Stimulated activated CD8-positive, alpha-beta memory T cell treated with anti-CD3 and anti-CD28 coated beads, Interleukin-7, amount 100 ng/mL, for 24 hours (primary cell): Measurements from ENCODE around the gene SLC35G1.
A peak's percentile ranks its signal among the peaks of the same experiment; 100 is the strongest.

Experiments used
- DNase-seq: peaks from one replicate; pipeline ENCODE4 v3.0.0-alpha.2; 2020; ENCODE audit warnings: low read depth

The SLC35G1 gene, protein sequence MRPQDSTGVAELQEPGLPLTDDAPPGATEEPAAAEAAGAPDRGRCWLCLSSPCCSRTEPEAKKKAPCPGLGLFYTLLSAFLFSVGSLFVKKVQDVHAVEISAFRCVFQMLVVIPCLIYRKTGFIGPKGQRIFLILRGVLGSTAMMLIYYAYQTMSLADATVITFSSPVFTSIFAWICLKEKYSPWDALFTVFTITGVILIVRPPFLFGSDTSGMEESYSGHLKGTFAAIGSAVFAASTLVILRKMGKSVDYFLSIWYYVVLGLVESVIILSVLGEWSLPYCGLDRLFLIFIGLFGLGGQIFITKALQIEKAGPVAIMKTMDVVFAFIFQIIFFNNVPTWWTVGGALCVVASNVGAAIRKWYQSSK

DNA sequence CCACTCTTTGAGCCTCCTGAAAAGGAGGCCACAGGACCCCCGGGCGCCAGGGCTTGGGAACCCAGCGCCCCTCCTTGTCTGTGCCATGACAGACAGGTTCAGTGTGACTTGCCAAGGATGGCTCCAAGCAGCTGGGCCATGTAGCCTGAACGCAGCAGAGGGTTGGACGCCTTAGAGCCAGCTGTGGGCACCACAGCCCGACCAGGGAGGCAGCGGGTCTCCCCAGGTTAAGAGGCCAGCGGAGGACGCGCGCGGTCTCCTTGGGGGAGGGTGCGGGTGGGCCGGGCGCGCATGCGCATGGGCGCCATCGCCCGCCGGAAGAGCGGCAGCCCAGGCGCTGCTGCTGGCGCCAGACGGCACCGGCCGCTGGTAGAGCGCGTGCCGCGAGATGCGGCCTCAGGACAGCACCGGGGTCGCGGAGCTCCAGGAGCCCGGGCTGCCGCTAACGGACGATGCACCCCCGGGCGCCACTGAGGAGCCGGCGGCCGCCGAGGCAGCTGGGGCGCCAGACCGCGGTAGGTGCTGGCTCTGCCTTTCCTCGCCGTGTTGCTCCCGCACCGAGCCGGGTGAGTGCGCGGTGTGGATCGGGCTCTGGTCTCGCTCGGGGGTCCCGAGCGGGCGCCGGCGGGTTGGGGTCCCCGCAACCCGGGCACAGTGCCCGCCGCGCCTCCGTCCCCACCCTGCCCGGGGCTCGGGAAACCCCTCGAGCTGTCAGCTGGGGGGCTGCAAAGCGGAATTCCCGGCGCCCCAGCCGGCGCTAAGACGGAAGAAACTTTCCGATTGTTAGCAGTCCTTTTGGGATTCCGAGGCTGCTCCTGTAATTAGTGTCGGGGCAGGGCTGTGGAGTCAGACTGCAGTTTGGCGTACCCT, at the start of gene SLC35G1:
SLC35G1 (plus strand) TSS at position 333 of the 870 bp plus-strand sequence; CDS start at position 389, 56 bp downstream.
- DNase-seq, result peak; percentile 60

DNA sequence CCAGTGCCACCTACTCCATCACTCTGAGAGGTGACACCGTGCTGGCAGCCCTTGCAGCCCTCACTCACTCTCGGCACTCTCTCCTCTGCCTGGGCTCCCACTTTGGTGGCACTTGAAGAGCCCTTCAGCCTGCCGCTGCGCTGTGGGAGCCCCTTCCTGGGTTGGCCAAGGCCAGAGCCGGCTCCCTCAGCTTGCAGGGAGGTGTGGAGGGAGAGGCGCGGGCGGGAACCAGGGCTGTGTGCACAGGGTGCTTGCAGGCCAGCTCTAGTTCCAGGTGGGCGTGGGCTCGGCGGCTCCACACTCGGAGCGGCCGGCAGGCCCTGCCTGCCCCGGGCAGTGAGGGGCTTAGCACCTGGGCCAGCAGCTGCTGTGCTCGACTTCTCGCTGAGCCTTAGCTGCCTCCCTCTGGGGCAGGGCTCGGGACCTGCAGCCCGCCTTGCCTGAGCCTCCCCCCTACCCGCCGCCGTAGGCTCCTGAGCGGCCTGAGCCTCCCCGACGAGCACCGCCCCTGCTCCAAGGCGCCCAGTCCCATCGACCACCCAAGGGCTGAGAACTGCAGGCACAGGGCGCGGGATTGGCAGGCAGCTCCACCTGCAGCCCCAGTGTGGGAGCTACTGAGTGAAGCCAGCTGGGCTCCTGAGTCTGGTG, 48.7 kb upstream of the SLC35G1 start:
- DNase-seq, result no peak

DNA sequence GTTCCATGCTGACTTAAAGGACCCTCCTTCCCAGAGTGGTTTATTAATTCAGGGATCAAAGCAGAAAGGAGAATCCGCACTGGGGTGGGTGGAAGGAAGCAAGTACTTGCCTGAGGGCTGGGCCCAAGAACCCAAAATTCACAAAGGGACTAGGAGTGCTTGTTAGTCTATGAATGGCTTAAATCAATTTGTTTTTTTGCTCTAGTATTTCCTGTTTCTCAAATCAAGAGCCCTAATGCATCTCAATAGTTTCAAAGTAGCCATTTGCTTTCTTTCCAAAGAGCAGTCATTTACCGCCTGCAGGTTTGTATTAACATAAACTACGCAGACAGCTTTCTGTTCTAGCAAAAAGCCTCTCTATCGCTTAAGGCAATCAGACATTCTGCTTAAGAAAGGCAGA, 44.2 kb upstream of the SLC35G1 start:
- DNase-seq, result no peak

DNA sequence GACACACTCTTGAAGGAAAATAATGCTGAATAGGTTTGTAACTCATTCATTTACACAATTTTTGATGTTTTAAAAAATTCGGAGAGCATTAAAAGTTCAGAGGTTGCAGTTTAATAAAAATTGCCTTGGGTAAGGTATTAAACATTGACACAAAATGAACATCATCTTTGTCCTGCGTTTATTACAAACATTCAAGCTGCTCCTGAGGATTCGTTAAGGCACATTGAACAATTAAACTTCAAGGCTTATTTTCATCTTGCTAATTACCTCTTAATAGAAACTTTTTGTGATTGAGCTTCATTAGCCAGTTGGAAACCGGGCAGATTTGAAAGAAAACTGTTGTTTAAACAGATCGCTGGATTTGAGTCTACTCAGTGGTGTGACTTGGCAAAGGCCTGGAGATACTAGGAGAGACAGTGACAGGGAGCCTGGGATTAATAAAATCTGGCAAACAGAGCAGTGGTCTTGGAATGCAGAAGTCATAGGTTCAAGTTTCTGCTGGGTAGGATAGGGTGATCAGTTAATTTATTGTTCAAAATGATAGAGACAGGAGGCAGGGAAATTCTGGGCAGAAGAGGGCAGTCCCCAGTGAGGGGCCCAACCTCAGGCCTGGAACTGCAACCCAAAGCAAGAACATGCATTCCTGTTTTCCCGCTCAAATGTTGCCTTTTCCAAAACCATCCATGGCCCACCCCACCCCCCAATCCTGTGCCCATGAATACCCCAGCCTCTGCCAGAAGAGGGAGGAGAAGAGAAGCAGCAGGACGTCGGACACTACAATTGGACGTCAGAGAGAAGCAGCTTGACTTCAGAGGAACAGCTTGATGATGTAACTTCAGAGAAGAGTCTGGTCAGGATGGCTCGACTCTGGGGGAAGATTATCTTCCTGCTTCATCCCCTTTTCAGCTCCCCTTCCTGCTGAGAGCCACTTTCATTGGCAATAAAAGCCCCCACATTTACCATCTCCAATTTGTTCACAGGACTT, 43.5 kb upstream of the SLC35G1 start:
- DNase-seq, result no peak

DNA sequence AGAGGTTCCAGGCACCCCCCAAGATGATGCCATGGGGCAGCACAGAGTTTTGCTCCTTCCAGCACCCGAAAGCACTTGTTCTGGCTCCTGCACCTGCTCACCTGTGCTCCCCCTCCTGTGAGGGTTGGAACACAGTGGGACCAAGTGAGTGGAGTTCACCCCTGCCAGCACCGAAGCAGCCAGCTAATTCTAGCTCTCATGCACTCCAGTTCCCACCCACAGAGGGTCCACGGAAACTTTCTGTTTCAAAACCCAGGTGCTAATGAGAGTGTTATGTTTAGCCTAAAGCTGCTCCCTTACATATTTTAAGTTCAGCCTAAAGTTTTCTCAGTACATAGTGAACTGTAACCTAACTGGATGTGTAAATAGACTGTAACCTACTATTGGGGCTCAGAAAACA, 42.6 kb upstream of the SLC35G1 start:
- no peak for DNase-seq

DNA sequence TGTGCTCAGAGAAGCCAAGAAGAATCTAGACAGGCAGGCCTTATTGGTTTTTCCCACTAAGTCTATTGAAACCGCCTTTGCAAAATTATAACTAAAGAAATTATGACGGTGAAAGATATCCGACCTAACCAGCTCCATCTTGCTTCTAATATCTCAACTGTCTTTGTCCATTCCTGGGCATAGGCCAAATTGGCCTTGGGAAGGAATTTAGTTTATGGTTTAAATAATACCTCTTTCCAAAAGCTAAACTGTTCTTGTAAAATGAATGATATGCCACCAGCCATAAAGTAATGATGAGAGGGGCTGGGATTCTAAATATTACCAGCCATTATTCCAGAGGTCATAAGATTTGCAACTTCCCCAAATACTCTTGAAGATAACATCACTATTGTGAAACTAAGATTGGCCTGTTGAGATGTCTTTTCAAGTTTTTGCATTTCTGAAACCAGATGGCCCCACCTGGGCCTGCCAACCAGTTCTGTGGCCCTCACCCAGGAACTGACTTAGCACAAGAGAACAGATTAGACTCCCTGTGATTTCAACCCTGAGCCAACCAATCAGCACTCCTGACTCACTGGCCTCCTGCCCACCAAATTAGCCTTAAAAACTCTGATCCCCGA, 41.2 kb upstream of the SLC35G1 start:
- no peak for DNase-seq

DNA sequence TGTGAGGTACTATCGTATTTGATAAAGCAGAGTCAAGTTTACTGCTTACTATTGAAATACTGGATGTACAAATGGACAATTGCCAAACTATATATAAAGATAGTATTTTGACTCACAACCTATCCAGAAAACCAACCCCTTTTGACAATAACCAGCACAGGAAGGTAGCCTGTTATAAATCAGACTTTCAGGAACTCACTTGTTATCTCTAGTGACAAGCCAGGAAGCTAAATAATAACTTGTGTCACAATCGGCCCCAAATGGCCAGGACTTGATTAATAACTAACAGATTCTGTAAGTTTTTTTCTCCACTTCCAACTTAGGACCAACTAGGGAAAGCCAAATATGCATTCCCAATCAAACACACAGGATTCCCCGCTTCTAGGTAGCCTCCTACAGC, 38.8 kb upstream of the SLC35G1 start:
- no peak for DNase-seq

DNA sequence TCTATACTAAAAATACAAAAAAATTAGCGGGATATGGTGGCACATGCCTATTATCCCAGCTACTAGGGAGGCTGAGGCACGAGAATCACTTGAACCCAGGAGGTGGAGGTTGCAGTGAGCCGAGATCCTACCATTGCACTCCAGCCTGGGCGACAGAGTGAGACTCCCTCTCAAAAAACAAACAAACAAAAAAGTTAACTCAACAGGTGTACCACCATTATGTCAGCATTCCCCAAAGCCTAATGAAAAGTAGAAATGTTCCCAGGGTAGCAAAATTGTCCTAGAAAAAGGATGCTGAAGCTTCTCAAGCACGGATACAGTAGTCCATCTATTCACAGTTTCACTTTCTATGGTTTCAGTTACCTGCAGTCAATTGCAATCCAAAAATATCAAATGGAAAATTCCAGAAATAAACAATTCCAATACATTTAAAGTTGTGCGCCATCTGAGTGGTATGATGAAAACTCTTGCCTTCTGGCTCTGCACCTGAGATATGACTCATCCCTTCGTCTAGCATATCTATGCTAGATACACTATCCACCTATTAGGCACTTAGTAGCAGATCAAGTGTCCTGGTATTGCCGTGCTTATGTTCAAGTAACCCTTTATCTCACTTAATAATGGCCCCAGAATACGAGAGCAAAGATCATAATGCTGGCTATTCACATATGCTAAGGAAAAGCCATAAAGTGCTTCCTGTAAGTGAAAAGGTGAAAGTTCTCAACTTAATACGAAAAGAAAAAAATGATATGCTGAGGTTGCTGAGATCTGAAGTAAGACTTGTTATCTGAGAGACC, 37.2 kb upstream of the SLC35G1 start:
- no peak for DNase-seq

DNA sequence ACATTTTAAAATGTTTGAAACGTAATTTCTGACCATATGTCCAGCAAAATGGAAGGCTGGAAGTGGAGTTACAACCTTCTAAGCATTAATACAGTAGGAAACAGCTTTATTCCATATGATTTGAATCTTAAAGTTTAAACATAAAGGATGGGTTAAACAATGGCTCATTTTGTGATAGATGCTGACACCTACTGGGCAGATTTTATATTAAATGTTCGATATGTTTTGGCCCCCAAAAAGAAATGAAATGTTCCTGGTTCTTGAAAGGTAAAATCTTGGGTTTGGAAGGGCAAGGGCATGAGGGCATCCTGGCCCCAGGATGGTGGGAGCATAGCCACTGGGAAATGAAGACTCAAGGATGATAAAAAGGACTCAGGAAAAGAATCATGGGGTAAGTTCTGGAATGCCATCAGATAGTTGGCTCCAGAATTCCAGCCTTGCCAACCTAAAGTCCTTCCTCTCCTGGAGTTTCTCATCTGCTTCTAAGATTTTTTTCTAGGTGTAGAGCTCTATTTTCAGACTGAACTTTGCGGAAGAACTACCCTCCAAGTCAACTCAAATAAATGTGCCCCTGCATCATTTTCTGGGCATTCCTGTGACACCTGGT, 34.6 kb upstream of the SLC35G1 start:
- DNase-seq, result no peak

DNA sequence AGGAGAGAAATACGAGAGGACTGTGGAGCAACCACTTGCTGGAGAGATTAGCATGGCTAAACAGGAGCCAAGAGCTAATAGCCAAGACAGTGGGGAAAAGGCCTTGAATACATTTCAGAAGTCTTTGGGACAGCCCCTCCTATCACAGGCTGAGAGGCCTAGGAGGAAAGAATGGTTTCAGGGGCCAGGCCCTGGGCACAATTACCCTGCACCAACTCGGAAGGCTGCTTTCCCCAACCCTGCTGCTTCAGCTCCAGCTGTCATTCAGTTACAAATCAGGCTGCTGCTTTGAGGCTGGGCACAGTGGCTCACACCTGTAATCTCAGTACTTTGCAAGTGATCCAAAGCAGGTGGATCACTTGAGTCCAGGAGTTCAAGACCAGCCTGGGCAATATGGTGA, 32.0 kb upstream of the SLC35G1 start:
- DNase-seq, result no peak

DNA sequence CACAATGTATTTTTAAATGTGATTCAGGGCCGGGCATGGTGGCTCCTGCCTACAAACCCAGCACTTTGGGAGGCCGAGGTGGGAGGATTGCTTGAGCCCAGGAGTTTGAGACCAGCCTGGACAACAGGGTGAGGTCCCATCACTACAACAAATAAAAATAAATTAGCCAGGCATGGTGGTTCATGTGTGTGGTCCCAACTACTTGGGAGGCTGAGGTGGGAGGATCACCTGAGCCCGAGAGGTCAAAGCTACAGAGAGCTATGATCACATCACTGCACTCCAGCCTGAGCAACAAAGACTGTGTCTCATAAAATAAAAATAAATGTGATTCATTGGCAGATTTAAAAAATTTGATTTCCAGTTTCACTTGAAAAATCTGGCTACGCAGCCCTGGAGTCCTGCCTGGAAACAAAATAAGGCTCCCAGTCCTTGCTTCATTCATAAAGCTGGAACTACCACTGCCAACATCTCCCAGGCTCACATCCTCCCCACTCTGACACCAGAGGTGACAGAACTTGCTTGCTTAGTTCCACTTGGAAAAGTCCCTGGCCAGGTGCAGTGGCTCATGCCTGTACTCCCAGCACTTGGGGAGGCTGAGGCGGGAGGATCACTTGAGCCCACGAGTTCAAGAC, 27.9 kb upstream of the SLC35G1 start:
- DNase-seq, result no peak

DNA sequence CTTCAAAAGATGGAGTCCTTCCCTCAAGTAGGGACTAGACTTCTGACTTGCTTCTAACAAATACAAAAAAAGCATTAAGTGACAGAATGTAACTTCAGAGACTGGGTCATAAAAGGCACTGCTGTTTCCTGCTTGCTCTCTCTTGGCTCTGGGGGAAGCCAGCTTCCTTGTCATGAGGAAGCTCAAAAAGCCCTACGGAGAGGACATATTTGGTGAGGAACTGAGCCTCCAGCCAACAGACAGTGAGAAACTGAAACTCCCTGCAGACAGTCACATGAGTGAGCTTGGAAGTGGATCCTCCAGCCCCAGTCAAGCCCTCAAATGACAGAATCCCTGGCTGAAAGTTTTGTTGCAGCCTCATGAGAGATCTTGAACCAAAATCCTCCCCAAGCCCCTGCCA, 26.3 kb upstream of the SLC35G1 start:
- DNase-seq, result no peak

DNA sequence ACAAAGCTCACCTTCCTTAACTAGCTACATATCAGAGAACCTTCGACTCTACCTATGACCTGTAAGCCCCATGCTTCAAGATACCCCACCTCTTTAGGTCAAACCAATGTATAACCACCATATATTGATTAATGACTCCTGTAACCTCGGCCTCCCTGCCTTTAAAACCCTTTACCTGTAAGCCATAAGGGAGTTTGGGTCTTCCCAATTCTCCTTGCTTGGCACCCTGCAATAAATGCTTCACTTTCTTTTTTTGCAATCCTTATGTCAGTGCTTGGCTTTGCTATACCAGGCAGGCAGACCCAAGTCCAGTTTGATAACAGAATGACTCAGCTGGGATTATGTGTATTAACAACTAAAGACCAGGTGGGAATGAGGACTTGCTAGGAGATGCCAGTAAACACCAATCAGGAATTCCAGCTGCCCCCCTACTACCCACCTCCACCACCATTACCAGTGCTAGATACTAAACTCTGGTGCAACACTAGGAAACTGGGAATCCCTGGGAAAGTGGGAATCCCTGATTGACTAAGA, 22.0 kb upstream of the SLC35G1 start:
- no peak for DNase-seq

DNA sequence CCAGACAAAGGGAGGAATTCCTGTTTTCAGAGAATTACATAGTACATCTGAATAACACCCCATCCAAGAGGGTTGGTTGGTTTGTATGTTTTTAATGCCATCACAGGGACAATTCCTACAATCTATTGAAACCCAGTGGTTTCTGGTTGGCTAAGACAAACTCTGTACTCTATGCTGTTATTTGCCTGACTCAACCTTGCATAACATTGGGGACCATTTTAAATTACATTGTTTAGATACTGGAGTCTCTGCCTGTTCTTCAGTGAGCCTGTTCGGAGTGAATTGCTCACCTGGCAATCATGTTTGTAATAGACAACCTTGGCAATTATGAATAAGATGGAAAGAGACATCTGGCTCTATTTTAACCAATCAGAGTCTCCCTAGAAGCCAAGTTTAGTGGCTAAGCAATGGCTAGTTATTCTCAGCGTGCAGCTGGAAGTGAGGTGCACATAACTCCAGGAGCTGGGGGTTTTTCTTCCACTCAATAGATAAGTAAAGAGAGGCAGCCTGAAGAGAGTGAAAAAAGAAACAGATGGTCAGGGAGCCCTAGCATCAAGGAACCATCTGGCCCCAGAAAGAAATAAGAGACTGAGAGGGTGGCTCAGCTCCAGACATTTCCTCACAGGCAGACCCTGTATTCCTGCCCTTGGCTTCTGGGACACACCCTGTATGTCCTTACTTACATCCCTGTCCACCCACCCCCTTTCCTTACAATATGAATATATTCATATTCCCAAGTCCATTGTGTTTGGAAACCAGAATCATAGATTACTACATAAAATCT, 21.2 kb upstream of the SLC35G1 start:
- no peak for DNase-seq

DNA sequence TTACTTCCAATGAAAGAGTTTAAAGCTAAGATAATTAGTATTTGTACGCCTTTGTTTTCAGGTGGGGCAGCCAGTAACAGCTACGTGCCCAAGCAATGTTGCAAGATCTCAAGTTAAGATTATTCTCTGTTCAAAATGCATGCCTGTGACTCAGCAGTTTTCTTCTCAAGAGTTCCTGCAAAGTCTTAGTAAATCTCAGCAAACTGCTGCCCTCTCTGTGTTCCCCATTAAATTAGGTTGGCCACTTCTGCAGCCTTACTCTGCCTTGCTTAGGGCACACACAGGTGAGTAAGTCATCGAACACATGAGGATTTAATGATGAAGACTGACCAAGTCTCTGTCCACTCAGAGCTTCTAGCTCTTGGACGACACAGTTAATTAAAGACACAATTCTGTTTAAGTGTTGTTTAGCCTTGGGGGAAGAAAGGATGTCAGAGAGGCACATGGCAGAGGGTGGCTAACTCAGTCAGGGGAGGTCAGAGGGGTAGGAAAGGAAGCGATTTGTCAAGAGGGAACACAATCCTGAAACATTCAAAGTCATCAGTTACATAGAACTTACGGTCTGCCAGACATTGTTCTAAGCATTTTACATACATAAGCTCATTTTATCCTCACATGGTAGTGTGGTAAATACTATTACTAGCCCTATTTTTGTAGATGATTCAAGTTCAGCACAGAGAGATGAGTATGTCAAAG, 20.2 kb upstream of the SLC35G1 start:
- no peak for DNase-seq

DNA sequence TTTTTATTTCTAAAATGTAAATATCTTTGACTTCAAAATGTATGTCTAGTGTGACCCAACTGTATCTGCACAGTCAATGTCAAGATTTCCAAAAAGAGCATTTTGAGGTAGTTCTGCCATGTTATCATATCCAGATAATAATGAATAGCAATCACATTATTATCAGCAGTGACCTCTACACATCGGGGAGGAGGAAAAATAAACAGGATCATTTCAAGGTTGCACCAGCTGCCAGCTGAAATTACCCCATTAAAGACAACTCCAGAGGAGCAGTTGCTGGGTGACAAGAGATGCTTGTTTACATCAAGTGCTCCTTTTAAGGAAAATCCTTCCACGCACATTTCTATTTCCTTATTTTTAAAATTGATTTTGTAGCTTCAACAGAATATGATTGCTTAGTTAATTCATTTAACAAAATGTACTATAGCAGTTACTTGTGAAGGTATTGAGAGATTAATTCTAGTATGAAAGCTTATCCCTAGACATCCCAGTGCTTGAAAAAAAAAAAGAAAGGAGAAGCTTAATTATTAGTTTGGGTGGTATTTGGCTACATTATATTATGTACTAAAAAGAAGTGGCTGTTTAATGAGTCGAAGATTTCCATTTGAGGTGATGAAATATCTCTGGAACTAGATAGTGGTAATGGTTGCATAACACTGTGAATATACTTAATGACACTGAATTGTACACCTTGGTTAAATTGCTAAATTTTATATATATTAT, 19.3 kb upstream of the SLC35G1 start:
- DNase-seq, result no peak

DNA sequence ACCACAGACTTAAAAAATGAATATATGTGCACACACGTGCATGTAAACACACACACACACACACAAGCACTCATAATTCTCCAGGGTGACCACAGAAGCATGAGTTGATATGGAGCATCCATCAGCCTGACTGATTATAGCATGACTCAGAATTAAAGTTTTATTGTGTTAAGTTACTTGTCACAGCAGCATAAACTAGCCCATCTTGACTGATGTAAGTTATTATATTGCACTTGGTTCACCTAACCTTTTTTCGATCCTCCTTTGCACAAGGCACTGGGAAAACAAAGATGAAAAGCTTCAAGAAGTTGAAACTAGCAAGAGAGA, 18.8 kb upstream of the SLC35G1 start:
- DNase-seq, result no peak
